ENCODE measurements around the gene ZDHHC14. TPM values are rescaled to one million over a fixed set of nuclear protein-coding genes. Genes with fewer than 3 reads are reported as not detected.
A peak's percentile ranks its signal among the peaks of the same experiment; 100 is the strongest.

The ZDHHC14 gene
- total RNA-seq, 2 experiments from 2014 or later, result 1.7 to 2.5 TPM

DNA sequence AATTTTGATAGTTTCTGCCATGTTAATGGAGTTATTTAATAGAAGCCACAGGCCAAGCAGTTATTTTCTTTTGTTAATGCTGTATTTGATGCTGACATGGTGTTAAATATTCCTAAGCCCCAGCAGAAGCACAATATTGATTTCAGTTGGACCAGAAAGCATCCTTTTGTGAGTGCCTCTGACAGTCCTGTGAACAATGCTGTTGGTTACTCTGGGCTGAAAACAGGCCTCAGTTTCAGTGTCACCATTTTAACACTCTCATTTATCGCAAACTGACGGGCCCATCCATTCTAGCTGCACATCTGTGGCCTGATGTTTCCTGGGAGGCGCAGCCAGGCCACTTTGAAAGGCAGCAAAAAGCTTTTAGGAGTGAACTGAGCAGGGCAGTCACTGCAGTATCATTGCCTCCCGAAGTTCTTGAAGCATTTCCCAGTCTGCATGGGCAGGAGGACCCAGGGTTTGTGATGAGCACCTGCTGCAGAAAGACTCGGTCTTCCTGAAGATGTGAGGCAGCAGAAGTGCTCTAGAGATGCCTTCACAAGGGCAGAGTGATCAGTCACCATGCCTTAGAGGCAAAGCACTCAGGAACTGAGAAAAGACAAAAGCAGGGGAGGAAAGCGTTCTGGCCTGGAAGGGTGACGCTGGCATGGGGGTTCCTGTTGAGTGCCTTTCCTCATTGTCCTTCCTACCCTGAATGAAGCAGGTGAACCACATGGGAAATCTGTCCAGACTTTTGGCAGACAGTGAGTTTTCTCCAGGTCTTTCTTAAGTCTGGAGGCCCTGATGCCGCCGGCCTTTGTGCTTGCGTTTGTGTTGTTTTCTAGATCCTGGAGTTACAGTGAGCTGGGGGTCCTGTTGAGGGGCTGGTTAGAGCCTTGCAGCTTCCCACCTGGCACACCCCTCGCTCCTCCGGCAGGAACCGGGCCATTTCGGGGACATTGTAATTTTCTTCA lies 74.0 kb downstream of the ZDHHC14 start:
- POLR2A ChIA-PET, result no interaction called here
- no peak overlapping the region for H3K4me3 Mint-ChIP-seq
- intact Hi-C loops (cut with micrococcal nuclease), result no loop called here
- H3K27ac Mint-ChIP-seq, result no peak overlapping the region
- TF ChIP-seq, protein P1, sequence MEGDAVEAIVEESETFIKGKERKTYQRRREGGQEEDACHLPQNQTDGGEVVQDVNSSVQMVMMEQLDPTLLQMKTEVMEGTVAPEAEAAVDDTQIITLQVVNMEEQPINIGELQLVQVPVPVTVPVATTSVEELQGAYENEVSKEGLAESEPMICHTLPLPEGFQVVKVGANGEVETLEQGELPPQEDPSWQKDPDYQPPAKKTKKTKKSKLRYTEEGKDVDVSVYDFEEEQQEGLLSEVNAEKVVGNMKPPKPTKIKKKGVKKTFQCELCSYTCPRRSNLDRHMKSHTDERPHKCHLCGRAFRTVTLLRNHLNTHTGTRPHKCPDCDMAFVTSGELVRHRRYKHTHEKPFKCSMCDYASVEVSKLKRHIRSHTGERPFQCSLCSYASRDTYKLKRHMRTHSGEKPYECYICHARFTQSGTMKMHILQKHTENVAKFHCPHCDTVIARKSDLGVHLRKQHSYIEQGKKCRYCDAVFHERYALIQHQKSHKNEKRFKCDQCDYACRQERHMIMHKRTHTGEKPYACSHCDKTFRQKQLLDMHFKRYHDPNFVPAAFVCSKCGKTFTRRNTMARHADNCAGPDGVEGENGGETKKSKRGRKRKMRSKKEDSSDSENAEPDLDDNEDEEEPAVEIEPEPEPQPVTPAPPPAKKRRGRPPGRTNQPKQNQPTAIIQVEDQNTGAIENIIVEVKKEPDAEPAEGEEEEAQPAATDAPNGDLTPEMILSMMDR (IDR thresholded peaks at IDR 0.05), result no peak
- DNase-seq, result no peak
- H3K36me3 Mint-ChIP-seq (ENCODE audit: low read depth), result peaks cover 2% of the 10 kb centered on the region
- no peaks in the 10 kb centered on the region for H3K9me3 Mint-ChIP-seq
- no peaks in the 10 kb centered on the region for H3K27me3 Mint-ChIP-seq
- no peak for ATAC-seq
- CTCF ChIA-PET, result no interaction called here
- peaks cover 22% of the 10 kb centered on the region for H3K4me1 Mint-ChIP-seq (ENCODE audit: low read depth)

DNA sequence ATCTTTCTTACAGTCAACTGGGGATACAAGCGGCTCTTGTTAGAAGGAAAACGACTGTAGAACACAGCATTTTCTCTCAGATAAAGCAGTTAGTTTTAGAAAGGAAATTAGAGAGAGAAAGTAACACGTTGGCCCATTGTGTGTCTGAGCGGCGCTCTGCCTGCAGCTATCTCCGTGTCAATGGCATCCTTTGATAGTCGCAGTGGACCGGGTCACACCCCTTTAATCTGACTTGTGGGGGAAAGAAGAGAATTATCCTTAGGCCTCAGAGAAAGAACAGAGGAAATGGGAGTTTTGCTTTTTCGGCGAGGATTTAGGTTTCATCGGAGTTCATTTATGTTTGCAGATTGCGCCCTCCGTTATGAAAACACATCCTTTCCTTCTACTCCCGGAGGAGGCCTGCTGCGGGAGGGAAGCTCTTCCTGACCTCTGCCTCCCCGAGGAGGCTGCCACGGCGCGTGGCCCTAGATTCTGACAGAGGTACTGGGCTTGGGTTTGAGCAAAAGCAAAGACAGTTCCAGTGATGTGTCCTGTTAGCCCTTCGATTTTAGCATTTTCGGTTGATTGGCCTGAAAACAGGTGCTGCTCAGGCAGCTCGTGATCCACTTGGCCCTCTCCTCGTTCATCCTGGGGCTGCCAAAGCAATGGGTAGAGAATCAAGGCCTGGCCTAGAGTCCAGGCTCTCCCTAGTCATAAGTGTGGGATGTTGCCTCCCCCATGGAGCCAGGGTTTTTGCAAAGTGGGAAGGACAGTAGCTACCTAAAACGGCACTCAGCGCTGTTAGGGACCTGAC lies 74.9 kb downstream of the ZDHHC14 start:
- no peaks in the 10 kb centered on the region for H3K27me3 Mint-ChIP-seq
- no peak overlapping the region for H3K4me3 Mint-ChIP-seq
- peaks cover 29% of the 10 kb centered on the region for H3K4me1 Mint-ChIP-seq (ENCODE audit: low read depth)
- H3K9me3 Mint-ChIP-seq, result no peaks in the 10 kb centered on the region
- ATAC-seq (no peak), DNase-seq (no peak)
- peaks cover 2% of the 10 kb centered on the region for H3K36me3 Mint-ChIP-seq (ENCODE audit: low read depth)
- peak overlapping the region; percentile 1 for H3K27ac Mint-ChIP-seq
- ChIA-PET POLR2A (interaction anchor here (0.7 to 0.9 kb wide), 2 partner anchors 11 to 12 kb away, joined by 4 to 6 read pairs; no protein-coding TSS in a partner anchor), CTCF (no interaction called here)
- TF ChIP-seq, protein P1 (IDR thresholded peaks at IDR 0.05), result no peak
- intact Hi-C loops (cut with micrococcal nuclease), result no loop called here

DNA sequence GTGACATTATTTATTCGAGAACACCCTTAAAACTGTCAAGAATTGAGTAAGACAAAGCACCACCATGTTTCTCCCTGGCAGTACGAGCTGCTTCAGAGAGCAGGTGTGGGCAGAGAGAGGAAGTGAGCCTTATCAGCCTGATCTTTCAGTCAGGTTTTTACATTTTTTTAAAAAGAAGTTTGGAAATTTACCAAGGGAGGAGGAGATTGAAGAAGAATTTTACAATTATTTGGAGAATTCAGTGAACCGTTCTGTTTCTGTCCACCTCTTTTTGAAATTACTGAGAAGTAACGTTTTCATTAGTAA lies 75.5 kb downstream of the ZDHHC14 start:
- Mint-ChIP-seq H3K27ac (peak overlapping the region; percentile 1), H3K9me3 (no peaks in the 10 kb centered on the region), H3K27me3 (no peaks in the 10 kb centered on the region), H3K4me1 (ENCODE audit: low read depth) (peaks cover 34% of the 10 kb centered on the region), H3K36me3 (ENCODE audit: low read depth) (peaks cover 2% of the 10 kb centered on the region), H3K4me3 (no peak overlapping the region)
- ATAC-seq, result peak; percentile 17
- intact Hi-C loops (cut with micrococcal nuclease), result no loop called here
- TF ChIP-seq, protein P1 (IDR thresholded peaks at IDR 0.05), result no peak
- ChIA-PET CTCF (no interaction called here), POLR2A (interaction anchor here (0.7 to 0.9 kb wide), 2 partner anchors 10 to 13 kb away, joined by 4 to 6 read pairs; no protein-coding TSS in a partner anchor)
- DNase-seq, result peak; percentile 39

DNA sequence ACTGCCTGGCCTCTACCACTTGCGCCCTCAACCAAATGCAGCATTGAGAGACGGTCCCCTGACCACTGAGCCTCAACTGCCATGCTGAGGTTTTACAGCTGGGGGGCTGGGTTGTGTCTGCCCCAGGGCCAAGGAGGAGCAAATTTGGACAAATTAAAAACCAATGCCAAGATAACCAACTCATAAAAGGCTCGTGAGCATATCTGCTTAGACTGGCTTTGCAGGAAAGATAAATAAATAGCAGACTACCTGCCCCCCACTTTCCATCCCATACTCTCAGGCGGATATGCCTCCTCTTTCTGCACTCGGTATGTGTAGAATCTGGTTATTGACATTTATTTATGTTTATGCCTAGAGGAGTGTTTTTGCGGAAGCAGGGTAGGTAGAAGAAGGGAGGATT lies 76.8 kb downstream of the ZDHHC14 start:
- no peak overlapping the region for H3K27ac Mint-ChIP-seq
- H3K4me1 Mint-ChIP-seq (ENCODE audit: low read depth), result peaks cover 44% of the 10 kb centered on the region
- H3K36me3 Mint-ChIP-seq (ENCODE audit: low read depth), result peaks cover 2% of the 10 kb centered on the region
- CTCF ChIA-PET, result no interaction called here
- POLR2A ChIA-PET, result no interaction called here
- intact Hi-C loops (cut with micrococcal nuclease), result no loop called here
- no peaks in the 10 kb centered on the region for H3K27me3 Mint-ChIP-seq
- no peak overlapping the region for H3K4me3 Mint-ChIP-seq
- no peak for ATAC-seq
- DNase-seq, result no peak
- TF ChIP-seq, protein P1 (IDR thresholded peaks at IDR 0.05), result no peak
- no peaks in the 10 kb centered on the region for H3K9me3 Mint-ChIP-seq

All from activated CD8-positive, alpha-beta T cell treated with anti-CD3 and anti-CD28 coated beads for 36 hours (primary cell).